UCSD-AML1 (cell line): ENCODE results near the gene GPR75.
"Not testable (repeated sequence)": the region's sequence is repeated elsewhere in the genome, so short reads cannot be mapped to it uniquely, and the experiment has no call there.

Source experiments
- DNase-seq: peaks from one replicate; lab custom pipeline; 2025; ENCODE audit not compliant: unreplicated experiment; lab: John Stamatoyannopoulos, UW

The GPR75 gene

GRCh38 chr2:53854678-53855077, 5.1 kb downstream of the GPR75 start:
- DNase-seq, result no peak

- no peak for DNase-seq
Observed at GRCh38 chr2:53852532-53852931, 7.2 kb downstream of the GPR75 start.

- DNase-seq, result not testable (repeated sequence)
Observed at GRCh38 chr2:53851052-53851757, 8.6 kb downstream of the GPR75 start.

GRCh38 chr2:53848062-53848461, 11.7 kb downstream of the GPR75 start:
- DNase-seq, result no peak

- no peak for DNase-seq
Observed at GRCh38 chr2:53843595-53843994, 16.2 kb downstream of the GPR75 start.

- no peak for DNase-seq
Observed at GRCh38 chr2:53842891-53843290, 16.9 kb downstream of the GPR75 start.

GRCh38 chr2:53841651-53842050, 18.1 kb downstream of the GPR75 start:
- DNase-seq, result not testable (repeated sequence)

GRCh38 chr2:53840580-53840979, 19.2 kb downstream of the GPR75 start:
- no peak for DNase-seq

- not testable (repeated sequence) for DNase-seq
Observed at GRCh38 chr2:53829980-53830290, 29.8 kb downstream of the GPR75 start.

- no peak for DNase-seq
Observed at GRCh38 chr2:53829273-53829979, 30.3 kb downstream of the GPR75 start.

GRCh38 chr2:53828331-53828730, 31.4 kb downstream of the GPR75 start:
- no peak for DNase-seq

GRCh38 chr2:53827398-53828175, 32.2 kb downstream of the GPR75 start:
- no peak for DNase-seq

GRCh38 chr2:53826587-53827397, 33.0 kb downstream of the GPR75 start:
- DNase-seq, result no peak

GRCh38 chr2:53826030-53826410, 33.7 kb downstream of the GPR75 start:
- no peak for DNase-seq

- peak; percentile 8 for DNase-seq
Observed at GRCh38 chr2:53823639-53824038, 36.1 kb downstream of the GPR75 start.

GRCh38 chr2:53821810-53822209, 38.0 kb downstream of the GPR75 start:
- no peak for DNase-seq

- DNase-seq, result no peak
Observed at GRCh38 chr2:53820711-53821110, 39.1 kb downstream of the GPR75 start.

GRCh38 chr2:53820048-53820447, 39.7 kb downstream of the GPR75 start:
- no peak for DNase-seq

- no peak for DNase-seq
Observed at GRCh38 chr2:53819634-53820033, 40.1 kb downstream of the GPR75 start.

GRCh38 chr2:53818854-53819435, 40.8 kb downstream of the GPR75 start:
- no peak for DNase-seq

GRCh38 chr2:53813151-53813550, 46.6 kb downstream of the GPR75 start:
- no peak for DNase-seq
